Measurements from ENCODE around the gene CCDC12. TPM values are rescaled to one million over a fixed set of nuclear protein-coding genes. Genes with fewer than 3 reads are reported as not detected.

Gene CCDC12
- total RNA-seq, 1 donor from 2014 or later: 37.4 TPM

DNA sequence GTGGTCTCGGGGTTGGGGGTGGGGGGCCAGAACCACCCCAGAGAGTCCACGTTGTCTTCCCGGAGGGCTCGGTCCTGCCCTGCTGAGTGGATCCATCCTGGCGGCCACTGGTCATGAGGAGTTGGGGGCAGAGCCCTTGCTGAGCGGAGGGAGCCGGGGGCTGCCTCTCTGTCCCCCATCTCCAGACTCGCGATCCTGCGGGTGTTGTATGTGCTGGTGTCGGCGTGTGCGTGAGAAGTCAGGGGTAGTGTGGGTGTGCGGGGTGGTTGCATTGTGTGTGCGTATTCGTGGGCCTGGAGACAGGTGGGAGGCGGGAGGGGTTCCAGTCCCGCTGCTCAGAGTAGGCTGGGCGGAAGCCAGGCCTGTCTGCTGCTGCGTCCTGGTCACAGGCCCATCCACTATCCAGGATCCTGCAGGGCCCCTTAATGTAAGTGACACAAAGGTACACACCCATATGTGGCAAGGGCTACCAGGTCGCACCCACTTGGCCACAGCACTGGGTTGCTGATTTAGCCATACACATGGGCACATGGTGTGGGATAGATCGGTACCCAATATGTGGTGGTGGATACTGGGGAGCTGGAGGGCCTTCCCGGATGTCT lies 33.7 kb upstream of the CCDC12 start:
- DNase-seq (ENCODE audit: extremely low spot score, unreplicated experiment): no peak
- H3K4me3 Mint-ChIP-seq (ENCODE audit: unreplicated experiment): peak overlapping the region; percentile 75

GRCh38 chr3:47009225-47010110 lies 32.9 kb upstream of the CCDC12 start:
- H3K36me3 Mint-ChIP-seq (ENCODE audit: unreplicated experiment): peaks cover 2% of the 10 kb centered on the region
- no peaks in the 10 kb centered on the region for H3K27me3 Mint-ChIP-seq (ENCODE audit: unreplicated experiment)
- H3K9me3 Mint-ChIP-seq (ENCODE audit: unreplicated experiment): no peaks in the 10 kb centered on the region
- H3K4me1 Mint-ChIP-seq (ENCODE audit: unreplicated experiment): peaks cover 10% of the 10 kb centered on the region
- peak overlapping the region; percentile 85 for H3K27ac Mint-ChIP-seq (ENCODE audit: unreplicated experiment)
- H3K4me3 Mint-ChIP-seq (ENCODE audit: unreplicated experiment): peak overlapping the region; percentile 75
- peak; percentile 96 for DNase-seq (ENCODE audit: extremely low spot score, unreplicated experiment)
- no peak for TF ChIP-seq CTCF (IDR thresholded peaks at IDR 0.05)

More for the DNA sequence above, 33.7 kb upstream of the CCDC12 start:
- TF ChIP-seq CTCF (IDR thresholded peaks at IDR 0.05): no peak
- no peaks in the 10 kb centered on the region for H3K9me3 Mint-ChIP-seq (ENCODE audit: unreplicated experiment)
- H3K36me3 Mint-ChIP-seq (ENCODE audit: unreplicated experiment): peaks cover 2% of the 10 kb centered on the region
- H3K27ac Mint-ChIP-seq (ENCODE audit: unreplicated experiment): peak overlapping the region; percentile 85
- H3K4me1 Mint-ChIP-seq (ENCODE audit: unreplicated experiment): peaks cover 10% of the 10 kb centered on the region
- no peaks in the 10 kb centered on the region for H3K27me3 Mint-ChIP-seq (ENCODE audit: unreplicated experiment)

- TF ChIP-seq CTCF (IDR thresholded peaks at IDR 0.05): no peak
- Mint-ChIP-seq H3K9me3 (ENCODE audit: unreplicated experiment) (no peaks in the 10 kb centered on the region), H3K27ac (ENCODE audit: unreplicated experiment) (no peak overlapping the region), H3K4me3 (ENCODE audit: unreplicated experiment) (peak overlapping the region; percentile 44), H3K4me1 (ENCODE audit: unreplicated experiment) (peaks cover 10% of the 10 kb centered on the region), H3K27me3 (ENCODE audit: unreplicated experiment) (no peaks in the 10 kb centered on the region), H3K36me3 (ENCODE audit: unreplicated experiment) (no peaks in the 10 kb centered on the region)
- no peak for DNase-seq (ENCODE audit: extremely low spot score, unreplicated experiment)
Measured at GRCh38 chr3:47008851-47009224, 32.3 kb upstream of the CCDC12 start.

GRCh38 chr3:47008234-47008796 lies 31.8 kb upstream of the CCDC12 start:
- H3K27ac Mint-ChIP-seq (ENCODE audit: unreplicated experiment): no peak overlapping the region
- peak overlapping the region; percentile 44 for H3K4me3 Mint-ChIP-seq (ENCODE audit: unreplicated experiment)
- TF ChIP-seq CTCF (IDR thresholded peaks at IDR 0.05): no peak
- DNase-seq (ENCODE audit: extremely low spot score, unreplicated experiment): no peak
- peaks cover 10% of the 10 kb centered on the region for H3K4me1 Mint-ChIP-seq (ENCODE audit: unreplicated experiment)
- no peaks in the 10 kb centered on the region for H3K27me3 Mint-ChIP-seq (ENCODE audit: unreplicated experiment)
- no peaks in the 10 kb centered on the region for H3K9me3 Mint-ChIP-seq (ENCODE audit: unreplicated experiment)
- H3K36me3 Mint-ChIP-seq (ENCODE audit: unreplicated experiment): no peaks in the 10 kb centered on the region

All from osteocyte (in vitro differentiated cells).